Vagina (tissue), 2 donors: ENCODE measurements around the gene MAP1LC3B2. TPM values are rescaled to one million over a fixed set of nuclear protein-coding genes. Genes with fewer than 3 reads are reported as not detected.
"Not testable (repeated sequence)": the region's sequence is repeated elsewhere in the genome, so short reads cannot be mapped to it uniquely, and the experiment has no call there.

ENCODE experiments used
- DNase-seq, 2 donors: peaks; one replicate each; pipeline ENCODE4 v3.0.0-alpha.2; 2017; ENCODE audit errors: extremely low spot score in 2 of 2
- H3K27ac ChIP-seq: fragments of 200-600 bp; sonication (generic); one replicate; pipeline ENCODE4 v1.5.1; 2019
- H3K27me3 ChIP-seq: fragments of 200-600 bp; sonication (generic); one replicate; pipeline ENCODE4 v1.5.1; 2019
- H3K36me3 ChIP-seq, 2 donors: fragments of 200-600 bp; sonication (generic); one replicate each; pipeline ENCODE4 v1.5.1; 2017 to 2019
- H3K4me1 ChIP-seq: fragments of 200-600 bp; sonication (generic); one replicate; pipeline ENCODE4 v1.5.1; 2019
- H3K4me3 ChIP-seq, 2 donors: fragments of 200-600 bp; sonication (generic); 1 replicate in 1 of 2; 2 replicates in 1 of 2; pipeline ENCODE4 v1.5.1; 2016 to 2019
- H3K9me3 ChIP-seq: fragments of 200-600 bp; sonication (generic); one replicate; pipeline ENCODE4 v1.5.1; 2019
- CTCF ChIP-seq, 3 experiments: fragments of 450-650 bp in 2 of 3; fragments of 200-600 bp in 1 of 3; sonication (generic) in 1 of 3; IDR thresholded peaks; one replicate each; pipeline ENCODE4 v1.5.1; 2017 to 2019; ENCODE audit warnings: antibody characterized with exemption in 3 of 3, mild to moderate bottlenecking in 2 of 3, moderate library complexity in 2 of 3
- POLR2A ChIP-seq, 2 donors: fragments of 450-650 bp; IDR thresholded peaks; one replicate each; pipeline ENCODE4 v1.6.1; 2017; ENCODE audit warnings: antibody characterized with exemption in 2 of 2, mild to moderate bottlenecking in 2 of 2, moderate library complexity in 2 of 2
- POLR2AphosphoS5 ChIP-seq, 2 donors: sonication (generic); formaldehyde crosslinking; IDR thresholded peaks; one replicate each; pipeline ENCODE4 v1.9.0; 2017; ENCODE audit warnings: antibody characterized with exemption in 2 of 2, mild to moderate bottlenecking in 2 of 2, low read depth in 1 of 2; ENCODE audit not compliant: insufficient read depth in 1 of 2
- intact Hi-C: fragments of 100-400 bp; cut with DNase I; formaldehyde crosslinking; loops from one replicate; pipeline ENCODE4 v1.15.1; 2023
- total RNA-seq: library from RNA; depleted of rRNA; stranded (reverse); fragments of >200 nt; gene quantifications from one replicate; pipeline ENCODE4 v1.2.3, GENCODE V29; 2016

MAP1LC3B2 gene
- total RNA-seq, 1 donor from 2014 or later = not detected

GRCh38 chr12:116571089-116571488, 11.9 kb downstream of the MAP1LC3B2 start:
- H3K4me1 ChIP-seq = no peaks in the 10 kb centered on the region
- intact Hi-C loops = no loop called here
- H3K27ac ChIP-seq = no peak overlapping the region
- H3K27me3 ChIP-seq = no peaks in the 10 kb centered on the region
- TF ChIP-seq POLR2A (IDR thresholded peaks at IDR 0.05) = no peak
- TF ChIP-seq POLR2AphosphoS5 (IDR thresholded peaks at IDR 0.05; ENCODE audit: insufficient read depth in 1 of 2, low read depth in 1 of 2) = no peak
- no peak for TF ChIP-seq CTCF (IDR thresholded peaks at IDR 0.05)
- DNase-seq = no peak
- H3K9me3 ChIP-seq = no peaks in the 10 kb centered on the region
- H3K36me3 ChIP-seq = no peaks in the 10 kb centered on the region
- no peak overlapping the region for H3K4me3 ChIP-seq

GRCh38 chr12:116573776-116574175, 14.6 kb downstream of the MAP1LC3B2 start:
- TF ChIP-seq CTCF (IDR thresholded peaks at IDR 0.05) (no peak), POLR2A (IDR thresholded peaks at IDR 0.05) (no peak), POLR2AphosphoS5 (IDR thresholded peaks at IDR 0.05; ENCODE audit: insufficient read depth in 1 of 2, low read depth in 1 of 2) (no peak)
- H3K27me3 ChIP-seq = no peaks in the 10 kb centered on the region
- H3K4me3 ChIP-seq = no peak overlapping the region
- no peaks in the 10 kb centered on the region for H3K36me3 ChIP-seq
- H3K9me3 ChIP-seq = no peaks in the 10 kb centered on the region
- no peak for DNase-seq
- intact Hi-C loops = no loop called here
- H3K4me1 ChIP-seq = no peaks in the 10 kb centered on the region
- no peak overlapping the region for H3K27ac ChIP-seq

GRCh38 chr12:116575754-116576153, 16.6 kb downstream of the MAP1LC3B2 start:
- DNase-seq, H3K36me3 ChIP-seq, H3K27ac ChIP-seq, H3K4me3 ChIP-seq, H3K9me3 ChIP-seq, intact Hi-C loops, H3K4me1 ChIP-seq, H3K27me3 ChIP-seq: not testable (repeated sequence)

- intact Hi-C loops = no loop called here
These were observed 18.0 kb downstream of the MAP1LC3B2 start for GRCh38 chr12:116577154-116577561.

GRCh38 chr12:116578051-116578450, 18.9 kb downstream of the MAP1LC3B2 start:
- intact Hi-C loops = no loop called here
- Histone ChIP-seq H3K4me1 (no peaks in the 10 kb centered on the region), H3K36me3 (no peaks in the 10 kb centered on the region)

More at GRCh38 chr12:116577154-116577561, 18.0 kb downstream of the MAP1LC3B2 start:
- no peaks in the 10 kb centered on the region for H3K27me3 ChIP-seq
- TF ChIP-seq POLR2A (IDR thresholded peaks at IDR 0.05) = no peak
- no peak for TF ChIP-seq CTCF (IDR thresholded peaks at IDR 0.05)
- no peak for TF ChIP-seq POLR2AphosphoS5 (IDR thresholded peaks at IDR 0.05; ENCODE audit: insufficient read depth in 1 of 2, low read depth in 1 of 2)
- no peaks in the 10 kb centered on the region for H3K36me3 ChIP-seq
- H3K9me3 ChIP-seq = no peaks in the 10 kb centered on the region
- DNase-seq = no peak
- H3K4me3 ChIP-seq = no peak overlapping the region
- no peaks in the 10 kb centered on the region for H3K4me1 ChIP-seq
- no peak overlapping the region for H3K27ac ChIP-seq

More at GRCh38 chr12:116578051-116578450, 18.9 kb downstream of the MAP1LC3B2 start:
- no peaks in the 10 kb centered on the region for H3K9me3 ChIP-seq
- no peak overlapping the region for H3K27ac ChIP-seq
- H3K27me3 ChIP-seq = no peaks in the 10 kb centered on the region
- no peak for DNase-seq
- no peak overlapping the region for H3K4me3 ChIP-seq
- TF ChIP-seq POLR2A (IDR thresholded peaks at IDR 0.05) = no peak
- no peak for TF ChIP-seq POLR2AphosphoS5 (IDR thresholded peaks at IDR 0.05; ENCODE audit: insufficient read depth in 1 of 2, low read depth in 1 of 2)
- TF ChIP-seq CTCF (IDR thresholded peaks at IDR 0.05) = no peak
